Activated CD4-positive, alpha-beta T cell treated with anti-CD3 and anti-CD28 coated beads for 36 hours (primary cell): ENCODE data around the gene IGSF22. TPM values are rescaled to one million over a fixed set of nuclear protein-coding genes. Genes with fewer than 3 reads are reported as not detected.

Experiments used
- ATAC-seq: fragments of 200-7000 bp; cut with Tn5 transposase; one replicate; pipeline ENCODE4 v1.10.0; 2021; ENCODE audit warnings: mild to moderate bottlenecking, moderate library complexity
- CTCF ChIA-PET: fragments of 350-600 bp; sonication (Branson Sonifier 250); formaldehyde crosslinking; loops from one replicate; lab custom pipeline; 2021; ENCODE audit warnings: antibody characterized with exemption; lab: Charles Lee
- POLR2A ChIA-PET: fragments of 350-600 bp; sonication (Branson Sonifier 250); formaldehyde crosslinking; loops from one replicate; lab custom pipeline; 2021; ENCODE audit warnings: antibody characterized with exemption, inconsistent platforms; lab: Charles Lee
- DNase-seq: peaks from one replicate; pipeline ENCODE4 v3.0.0-alpha.2; 2020
- H3K27ac Mint-ChIP-seq: one replicate; pipeline ENCODE4 v1.8.0; 2021; ENCODE audit warnings: mixed read lengths
- H3K27me3 Mint-ChIP-seq: one replicate; pipeline ENCODE4 v1.8.0; 2021; ENCODE audit warnings: mixed read lengths
- H3K36me3 Mint-ChIP-seq: one replicate; pipeline ENCODE4 v1.8.0; 2021; ENCODE audit warnings: low read depth, mixed read lengths
- H3K4me1 Mint-ChIP-seq: one replicate; pipeline ENCODE4 v1.8.0; 2021; ENCODE audit warnings: mixed read lengths
- H3K4me3 Mint-ChIP-seq: one replicate; pipeline ENCODE4 v1.8.0; 2021; ENCODE audit warnings: mild to moderate bottlenecking, moderate library complexity, mixed read lengths
- H3K9me3 Mint-ChIP-seq: one replicate; pipeline ENCODE4 v1.8.0; 2021; ENCODE audit warnings: low read depth, mixed read lengths
- intact Hi-C, 2 experiments: fragments of 100-400 bp; cut with DNase I in 1 of 2; cut with micrococcal nuclease in 1 of 2; formaldehyde crosslinking; loops; one replicate each; pipeline versions ENCODE4 v1.14.2 to v1.15.1; 2022 to 2024; cut with DNase I, micrococcal nuclease
- total RNA-seq, 2 experiments: library from RNA; stranded (reverse); gene quantifications; one replicate each; pipeline ENCODE4 v1.2.3, GENCODE V29; 2021

IGSF22 gene
- total RNA-seq, 2 experiments from 2014 or later: 0.28 to 0.41 TPM

GRCh38 chr11:18729426-18729825, 3.4 kb upstream of the IGSF22 start:
- Mint-ChIP-seq H3K4me1 (peaks cover 3% of the 10 kb centered on the region), H3K27ac (no peak overlapping the region), H3K4me3 (no peak overlapping the region), H3K36me3 (no peaks in the 10 kb centered on the region), H3K9me3 (no peaks in the 10 kb centered on the region), H3K27me3 (no peaks in the 10 kb centered on the region)
- no peak for ATAC-seq
- intact Hi-C loops: no loop called here
- CTCF ChIA-PET: interaction anchor here (0.6 to 5.1 kb wide), 3 partner anchors 10 to 140 kb away, joined by 3 to 54 read pairs (median 4); no protein-coding TSS in a partner anchor
- DNase-seq: no peak
- POLR2A ChIA-PET: no interaction called here

GRCh38 chr11:18728658-18729057, 2.7 kb upstream of the IGSF22 start:
- POLR2A ChIA-PET: no interaction called here
- ATAC-seq (no peak), DNase-seq (no peak)
- H3K4me3 Mint-ChIP-seq: no peak overlapping the region
- H3K27me3 Mint-ChIP-seq: no peaks in the 10 kb centered on the region
- peaks cover 3% of the 10 kb centered on the region for H3K4me1 Mint-ChIP-seq
- no peak overlapping the region for H3K27ac Mint-ChIP-seq
- CTCF ChIA-PET: interaction anchor here (0.5 to 5.1 kb wide), 11 partner anchors 11 to 407 kb away, joined by 3 to 54 read pairs (median 4); partner anchors contain the start of genes HPS5 and SPTY2D1
- no peaks in the 10 kb centered on the region for H3K36me3 Mint-ChIP-seq
- no peaks in the 10 kb centered on the region for H3K9me3 Mint-ChIP-seq
- intact Hi-C loops: no loop called here

GRCh38 chr11:18727479-18728236, 1.7 kb upstream of the IGSF22 start:
- ChIA-PET POLR2A (no interaction called here), CTCF (interaction anchor here (0.6 to 5.1 kb wide), 20 partner anchors 10 to 608 kb away, joined by 3 to 54 read pairs (median 5); partner anchors contain the start of genes HPS5 and SPTY2D1)
- ATAC-seq (peak; percentile 80), DNase-seq (peak; percentile 69)
- no peak overlapping the region for H3K4me3 Mint-ChIP-seq
- no peak overlapping the region for H3K27ac Mint-ChIP-seq
- H3K4me1 Mint-ChIP-seq: peaks cover 3% of the 10 kb centered on the region
- H3K27me3 Mint-ChIP-seq: no peaks in the 10 kb centered on the region
- intact Hi-C loops: no loop called here
- no peaks in the 10 kb centered on the region for H3K9me3 Mint-ChIP-seq
- H3K36me3 Mint-ChIP-seq: no peaks in the 10 kb centered on the region

- Mint-ChIP-seq H3K27me3 (no peaks in the 10 kb centered on the region), H3K36me3 (no peaks in the 10 kb centered on the region), H3K4me1 (peaks cover 8% of the 10 kb centered on the region), H3K27ac (no peak overlapping the region), H3K4me3 (no peak overlapping the region), H3K9me3 (no peaks in the 10 kb centered on the region)
- no peak for ATAC-seq
- no peak for DNase-seq
- POLR2A ChIA-PET: no interaction called here
- CTCF ChIA-PET: interaction anchor here (0.8 to 4.4 kb wide), 5 partner anchors 31 to 106 kb away, joined by 3 to 26 read pairs (median 4); no protein-coding TSS in a partner anchor
- intact Hi-C loops: loop anchor here (5.0 kb wide), 3 partner anchors 197 to 712 kb away; partner anchors contain the start of genes TSG101 (in 2 of the 2) and SERGEF (in 1 of the 2)
Observed at GRCh38 chr11:18723991-18724390, 2.0 kb downstream of the IGSF22 start.

GRCh38 chr11:18722293-18722637, 3.7 kb downstream of the IGSF22 start:
- ChIA-PET CTCF (interaction anchor here (0.6 to 4.7 kb wide), 57 partner anchors 9 to 1077 kb away, joined by 3 to 55 read pairs (median 4); partner anchors contain the start of genes GTF2H1, HPS5, SAAL1 and TMEM86A), POLR2A (interaction anchor here (0.6 kb wide), 2 partner anchors 97 to 327 kb away, joined by 4 to 10 read pairs; no protein-coding TSS in a partner anchor)
- peak overlapping the region; percentile 78 for H3K4me3 Mint-ChIP-seq
- no peaks in the 10 kb centered on the region for H3K36me3 Mint-ChIP-seq
- peak; percentile 4 for ATAC-seq
- H3K27ac Mint-ChIP-seq: no peak overlapping the region
- intact Hi-C loops: loop anchor here (5.0 kb wide), 3 partner anchors 195 to 710 kb away; partner anchors contain the start of genes TSG101 (in 2 of the 2) and SERGEF (in 1 of the 2)
- H3K27me3 Mint-ChIP-seq: no peaks in the 10 kb centered on the region
- H3K4me1 Mint-ChIP-seq: peaks cover 5% of the 10 kb centered on the region
- no peak for DNase-seq
- no peaks in the 10 kb centered on the region for H3K9me3 Mint-ChIP-seq

GRCh38 chr11:18721561-18722292, 4.3 kb downstream of the IGSF22 start:
- ATAC-seq (peak; percentile 68), DNase-seq (peak; percentile 72)
- Mint-ChIP-seq H3K4me1 (peaks cover 5% of the 10 kb centered on the region), H3K27me3 (no peaks in the 10 kb centered on the region), H3K9me3 (no peaks in the 10 kb centered on the region), H3K27ac (no peak overlapping the region), H3K36me3 (no peaks in the 10 kb centered on the region), H3K4me3 (peak overlapping the region; percentile 78)
- intact Hi-C loops: loop anchor here (1.0 to 5.0 kb wide), 6 partner anchors 23 to 709 kb away; partner anchors contain the start of genes TSG101 (in 2 of the 2), SERGEF (in 1 of the 2), SPTY2D1 (in 1 of the 2) and TMEM86A (in 1 of the 2)
- ChIA-PET CTCF (interaction anchor here (0.6 to 4.7 kb wide), 60 partner anchors 9 to 1077 kb away, joined by 3 to 55 read pairs (median 3); partner anchors contain the start of genes GTF2H1, HPS5, SAAL1 and TMEM86A), POLR2A (interaction anchor here (0.6 kb wide), 2 partner anchors 96 to 327 kb away, joined by 4 to 10 read pairs; no protein-coding TSS in a partner anchor)

- peak; percentile 87 for DNase-seq
- peaks cover 5% of the 10 kb centered on the region for H3K4me1 Mint-ChIP-seq
- intact Hi-C loops: loop anchor here (1.0 to 5.0 kb wide), 6 partner anchors 23 to 709 kb away; partner anchors contain the start of genes TSG101 (in 2 of the 2), SERGEF (in 1 of the 2), SPTY2D1 (in 1 of the 2) and TMEM86A (in 1 of the 2)
- H3K27ac Mint-ChIP-seq: peak overlapping the region; percentile 22
- H3K9me3 Mint-ChIP-seq: no peaks in the 10 kb centered on the region
- ChIA-PET CTCF (interaction anchor here (0.6 to 4.7 kb wide), 29 partner anchors 8 to 744 kb away, joined by 3 to 55 read pairs (median 4); partner anchors contain the start of genes GTF2H1, HPS5, SAAL1 and TSG101), POLR2A (no interaction called here)
- H3K36me3 Mint-ChIP-seq: no peaks in the 10 kb centered on the region
- peak; percentile 88 for ATAC-seq
- H3K27me3 Mint-ChIP-seq: no peaks in the 10 kb centered on the region
- peak overlapping the region; percentile 78 for H3K4me3 Mint-ChIP-seq
Observed at GRCh38 chr11:18720808-18721560, 5.0 kb downstream of the IGSF22 start.

- POLR2A ChIA-PET: no interaction called here
- Mint-ChIP-seq H3K4me3 (no peak overlapping the region), H3K27ac (peak overlapping the region; percentile 22), H3K27me3 (no peaks in the 10 kb centered on the region), H3K36me3 (no peaks in the 10 kb centered on the region), H3K9me3 (no peaks in the 10 kb centered on the region), H3K4me1 (peaks cover 5% of the 10 kb centered on the region)
- no peak for ATAC-seq
- DNase-seq: no peak
- intact Hi-C loops: loop anchor here (5.0 kb wide), 3 partner anchors 193 to 708 kb away; partner anchors contain the start of genes TSG101 (in 2 of the 2) and SERGEF (in 1 of the 2)
- CTCF ChIA-PET: interaction anchor here (0.6 to 4.7 kb wide), 6 partner anchors 7 to 744 kb away, joined by 3 to 55 read pairs (median 13); no protein-coding TSS in a partner anchor
Observed at GRCh38 chr11:18720091-18720807, 5.7 kb downstream of the IGSF22 start.

- Mint-ChIP-seq H3K9me3 (no peaks in the 10 kb centered on the region), H3K4me3 (no peak overlapping the region), H3K27ac (no peak overlapping the region), H3K4me1 (no peaks in the 10 kb centered on the region), H3K36me3 (no peaks in the 10 kb centered on the region), H3K27me3 (no peaks in the 10 kb centered on the region)
- DNase-seq (no peak), ATAC-seq (no peak)
- intact Hi-C loops: no loop called here
- ChIA-PET POLR2A (interaction anchor here (0.6 kb wide), 1 partner anchor 476 kb away, joined by 3 read pairs; no protein-coding TSS in a partner anchor), CTCF (interaction anchor here (1.0 to 1.7 kb wide), 2 partner anchors 13 to 16 kb away, joined by 4 to 5 read pairs; no protein-coding TSS in a partner anchor)
Observed at GRCh38 chr11:18715476-18715875, 10.5 kb downstream of the IGSF22 start.

- H3K4me3 Mint-ChIP-seq: no peak overlapping the region
- CTCF ChIA-PET: interaction anchor here (2.9 kb wide), 1 partner anchor 7 kb away, joined by 21 read pairs; no protein-coding TSS in a partner anchor
Observed at GRCh38 chr11:18714443-18714780, 11.6 kb downstream of the IGSF22 start.

More at GRCh38 chr11:18714443-18714780, 11.6 kb downstream of the IGSF22 start:
- H3K27ac Mint-ChIP-seq: no peak overlapping the region
- no peaks in the 10 kb centered on the region for H3K4me1 Mint-ChIP-seq
- no peaks in the 10 kb centered on the region for H3K36me3 Mint-ChIP-seq
- no peaks in the 10 kb centered on the region for H3K27me3 Mint-ChIP-seq
- POLR2A ChIA-PET: no interaction called here
- ATAC-seq: no peak
- H3K9me3 Mint-ChIP-seq: no peaks in the 10 kb centered on the region
- intact Hi-C loops: no loop called here
- DNase-seq: no peak
